Rectal smooth muscle tissue (tissue), 1 donor: ENCODE results near the gene PIGK.

Experiments used
- H3K27ac ChIP-seq: one replicate; pipeline ENCODE4 v1.7.0; 2013; ENCODE audit warnings: low read depth, low read length, inconsistent platforms
- H3K27me3 ChIP-seq: one replicate; pipeline ENCODE4 v1.7.0; 2013; ENCODE audit warnings: low read length; ENCODE audit not compliant: control insufficient read depth, insufficient read depth
- H3K36me3 ChIP-seq: one replicate; pipeline ENCODE4 v1.7.0; 2013; ENCODE audit warnings: low read length; ENCODE audit not compliant: control insufficient read depth, insufficient read depth
- H3K4me1 ChIP-seq: one replicate; pipeline ENCODE4 v1.7.0; 2013; ENCODE audit warnings: low read length; ENCODE audit not compliant: control insufficient read depth, insufficient read depth
- H3K4me3 ChIP-seq: one replicate; pipeline ENCODE4 v1.7.0; 2013; ENCODE audit warnings: low read length
- H3K9ac ChIP-seq: one replicate; pipeline ENCODE4 v1.7.0; 2013; ENCODE audit warnings: low read length

The PIGK gene

DNA sequence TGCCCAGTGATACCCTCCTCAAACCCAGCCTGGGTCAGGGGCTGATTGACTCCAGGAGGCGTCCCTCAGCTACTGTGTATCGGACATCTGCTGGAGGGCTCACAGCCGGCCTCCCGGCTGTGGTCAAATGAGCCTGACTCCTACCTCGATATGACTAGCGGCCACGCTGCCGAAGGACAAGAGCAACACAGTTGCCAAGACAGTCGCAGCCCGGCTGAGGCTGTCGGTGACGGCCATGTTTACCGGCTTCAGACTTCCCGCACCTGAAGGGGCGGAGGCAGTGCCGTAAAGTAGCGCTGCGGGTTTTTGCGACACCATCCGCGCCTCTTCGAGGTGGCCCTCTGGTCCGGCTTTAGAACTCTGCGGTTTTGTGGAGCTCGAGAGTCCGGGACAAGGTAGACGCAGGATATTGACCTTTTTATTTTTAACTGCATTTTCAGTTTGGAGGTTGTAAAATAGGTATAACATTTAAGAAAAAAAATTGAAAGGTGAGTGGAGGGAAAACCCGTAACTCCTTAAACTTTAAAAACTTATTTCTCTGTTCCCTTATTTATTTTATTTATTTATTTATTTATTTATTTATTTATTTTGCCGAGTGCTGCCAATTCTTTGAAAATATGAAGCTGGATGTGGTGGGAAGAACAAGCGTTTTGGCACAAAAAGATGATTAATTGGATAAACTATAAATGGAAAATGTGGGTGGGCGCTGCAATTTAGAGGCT is at the start of gene PIGK:
PIGK (minus strand) TSS at position 265 of the 722 bp plus-strand sequence; CDS start at position 237, 28 bp downstream.
- Histone ChIP-seq H3K27ac (peak within 1 kb of the TSS; percentile 87), H3K36me3 (no peaks in the 10 kb centered on the region), H3K4me3 (peak within 1 kb of the TSS; percentile 98), H3K9ac (peak within 1 kb of the TSS; percentile 98), H3K27me3 (no peaks in the 10 kb centered on the region), H3K4me1 (peaks cover 5% of the 10 kb centered on the region)

DNA sequence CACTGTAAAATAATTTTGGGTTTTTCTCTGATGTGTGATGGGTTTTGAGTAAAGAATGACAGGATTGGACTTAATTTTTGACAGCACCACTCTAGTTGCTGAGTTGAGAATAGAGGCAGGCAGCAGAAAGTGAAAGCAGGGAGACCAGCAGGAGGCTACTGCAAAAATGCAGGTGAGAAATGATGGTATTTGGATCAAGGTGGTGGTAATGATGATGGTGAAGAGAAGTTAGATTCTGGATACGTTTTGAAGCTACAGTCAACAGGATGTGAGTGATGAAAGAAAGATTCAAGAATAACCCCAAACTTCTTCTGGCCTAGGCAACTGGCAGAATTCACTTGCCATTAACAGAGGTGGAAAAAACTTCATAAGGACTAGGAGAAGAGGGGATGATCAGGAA is 47.8 kb upstream of the PIGK start:
- H3K4me1 ChIP-seq: no peaks in the 10 kb centered on the region

DNA sequence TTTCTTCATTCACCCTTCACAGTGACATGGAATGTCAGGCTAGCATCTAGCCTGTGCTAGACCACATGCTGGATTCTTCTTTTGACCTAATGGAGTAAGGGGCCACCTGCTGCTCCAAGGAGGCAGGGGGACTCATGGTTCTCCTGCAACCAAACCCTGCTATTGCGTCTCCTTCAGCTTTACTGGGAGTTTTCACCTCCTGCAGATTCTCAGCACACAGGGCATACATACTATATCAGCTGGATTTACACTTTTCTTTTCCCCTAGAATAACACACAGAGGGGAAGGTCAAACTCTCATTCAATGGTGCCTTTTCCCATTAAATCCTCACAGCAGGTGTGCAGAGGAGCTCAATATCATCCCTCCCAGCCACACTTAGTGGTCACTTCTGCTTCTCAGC is 46.0 kb upstream of the PIGK start:
- H3K27me3 ChIP-seq: no peaks in the 10 kb centered on the region
- no peak overlapping the region for H3K9ac ChIP-seq
- H3K36me3 ChIP-seq: no peaks in the 10 kb centered on the region
- H3K4me3 ChIP-seq: no peak overlapping the region
- no peak overlapping the region for H3K27ac ChIP-seq
- H3K4me1 ChIP-seq: no peaks in the 10 kb centered on the region

More for the DNA sequence above, 47.8 kb upstream of the PIGK start:
- H3K4me3 ChIP-seq: no peak overlapping the region
- H3K36me3 ChIP-seq: no peaks in the 10 kb centered on the region
- H3K27me3 ChIP-seq: no peaks in the 10 kb centered on the region
- H3K27ac ChIP-seq: no peak overlapping the region
- no peak overlapping the region for H3K9ac ChIP-seq

DNA sequence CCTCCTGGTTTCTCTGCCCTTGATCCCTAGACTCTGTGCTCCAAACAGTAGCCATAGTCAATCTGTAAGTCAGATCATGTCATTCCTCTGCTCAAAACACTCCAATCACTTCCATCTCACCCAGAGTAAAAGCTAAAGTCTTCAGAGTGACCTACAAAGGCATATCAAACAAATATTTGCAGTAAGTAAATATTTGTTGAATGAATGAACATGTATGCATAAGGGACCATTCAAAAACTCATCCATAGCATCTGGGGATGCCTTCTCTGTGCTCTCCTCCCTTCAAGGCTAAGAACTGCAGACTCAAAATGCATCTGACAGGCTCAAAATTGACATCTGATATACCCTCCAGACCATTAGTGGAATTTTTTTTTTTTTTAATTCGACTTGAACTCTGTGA is 44.5 kb upstream of the PIGK start:
- no peak overlapping the region for H3K9ac ChIP-seq
- no peak overlapping the region for H3K27ac ChIP-seq
- no peak overlapping the region for H3K4me3 ChIP-seq
- H3K36me3 ChIP-seq: no peaks in the 10 kb centered on the region
- no peaks in the 10 kb centered on the region for H3K27me3 ChIP-seq
- H3K4me1 ChIP-seq: no peaks in the 10 kb centered on the region

DNA sequence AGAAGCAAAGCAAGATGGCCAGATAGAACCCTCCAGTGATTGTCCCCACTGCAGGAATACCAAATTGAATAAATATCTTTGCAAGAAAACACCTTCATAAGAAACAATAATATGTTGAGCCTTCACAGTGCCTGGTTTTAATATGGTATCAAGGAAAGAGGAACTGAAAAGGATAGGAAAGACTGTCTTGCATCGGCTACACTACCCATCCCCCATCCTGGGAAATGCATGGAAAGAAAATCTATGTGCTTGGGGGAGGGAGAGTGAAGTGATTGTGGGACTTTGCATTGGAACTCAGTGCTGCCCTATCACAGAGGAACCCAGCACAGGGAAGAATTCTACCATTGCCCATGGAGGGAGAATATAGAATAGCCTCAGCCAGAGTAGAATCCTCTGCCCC is 34.0 kb upstream of the PIGK start:
- Histone ChIP-seq H3K36me3 (no peaks in the 10 kb centered on the region), H3K9ac (no peak overlapping the region), H3K27me3 (no peaks in the 10 kb centered on the region), H3K4me1 (no peaks in the 10 kb centered on the region), H3K27ac (no peak overlapping the region), H3K4me3 (no peak overlapping the region)

DNA sequence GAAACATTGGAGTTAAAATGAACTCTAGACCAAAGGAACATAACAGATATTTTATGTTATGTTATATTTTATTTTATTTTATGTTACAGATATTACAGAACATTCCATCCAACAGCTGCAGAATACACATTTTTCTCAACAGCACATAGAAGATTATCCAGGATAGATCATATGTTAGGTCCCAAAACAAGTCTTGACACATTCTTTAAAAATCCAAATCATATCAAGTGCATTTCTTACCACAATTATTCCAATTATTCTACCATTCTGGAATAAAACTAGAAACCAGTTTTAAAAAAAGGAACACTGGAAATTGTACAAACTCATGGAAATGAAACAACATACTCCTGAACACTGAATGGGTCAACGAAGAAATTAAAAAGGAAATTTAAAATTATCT is 30.9 kb upstream of the PIGK start:
- H3K27me3 ChIP-seq: no peaks in the 10 kb centered on the region
- H3K9ac ChIP-seq: no peak overlapping the region
- H3K4me3 ChIP-seq: no peak overlapping the region
- no peaks in the 10 kb centered on the region for H3K4me1 ChIP-seq
- H3K27ac ChIP-seq: no peak overlapping the region
- no peaks in the 10 kb centered on the region for H3K36me3 ChIP-seq

DNA sequence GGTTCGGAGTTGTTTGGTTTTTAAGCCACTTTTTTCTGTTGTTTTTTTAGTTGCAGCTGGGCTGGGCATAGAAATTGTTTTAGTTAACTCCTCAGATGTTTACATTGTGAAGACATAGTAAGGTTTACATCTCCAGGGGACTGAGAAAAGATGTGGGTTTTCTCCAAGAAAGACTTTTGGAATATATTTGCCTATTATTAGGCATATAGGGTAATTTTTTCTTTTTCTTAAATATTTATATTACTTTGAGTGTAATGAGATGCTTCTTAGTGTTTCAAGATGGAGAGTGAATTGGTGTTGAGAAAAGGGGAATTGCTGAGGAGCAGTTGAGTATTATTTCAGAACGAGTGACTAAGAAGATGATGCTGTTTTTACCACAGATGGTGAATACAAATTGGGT is 26.6 kb upstream of the PIGK start:
- Histone ChIP-seq H3K27me3 (no peaks in the 10 kb centered on the region), H3K36me3 (no peaks in the 10 kb centered on the region), H3K27ac (no peak overlapping the region), H3K4me1 (no peaks in the 10 kb centered on the region), H3K4me3 (no peak overlapping the region), H3K9ac (no peak overlapping the region)

DNA sequence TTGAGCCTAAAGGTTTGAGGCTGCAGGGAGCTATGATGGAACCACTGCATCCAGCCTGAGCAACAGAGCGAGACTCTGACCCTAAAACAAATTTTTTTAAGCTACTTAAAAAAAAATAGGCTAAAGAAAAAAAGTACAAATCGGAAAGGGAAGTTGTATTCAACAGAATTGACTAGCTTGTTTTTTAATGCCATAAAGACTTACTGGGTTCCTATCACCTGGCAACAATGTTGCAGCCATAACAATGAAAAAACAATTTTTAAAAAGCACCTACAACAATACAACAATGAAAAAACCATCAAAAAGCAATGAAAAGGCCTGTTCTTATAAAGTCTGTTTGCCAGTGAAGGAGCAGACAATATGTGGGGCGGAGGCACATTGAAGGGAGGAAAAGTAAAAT is 20.1 kb upstream of the PIGK start:
- no peak overlapping the region for H3K4me3 ChIP-seq
- H3K4me1 ChIP-seq: no peaks in the 10 kb centered on the region
- no peaks in the 10 kb centered on the region for H3K27me3 ChIP-seq
- no peaks in the 10 kb centered on the region for H3K36me3 ChIP-seq
- no peak overlapping the region for H3K9ac ChIP-seq
- no peak overlapping the region for H3K27ac ChIP-seq

DNA sequence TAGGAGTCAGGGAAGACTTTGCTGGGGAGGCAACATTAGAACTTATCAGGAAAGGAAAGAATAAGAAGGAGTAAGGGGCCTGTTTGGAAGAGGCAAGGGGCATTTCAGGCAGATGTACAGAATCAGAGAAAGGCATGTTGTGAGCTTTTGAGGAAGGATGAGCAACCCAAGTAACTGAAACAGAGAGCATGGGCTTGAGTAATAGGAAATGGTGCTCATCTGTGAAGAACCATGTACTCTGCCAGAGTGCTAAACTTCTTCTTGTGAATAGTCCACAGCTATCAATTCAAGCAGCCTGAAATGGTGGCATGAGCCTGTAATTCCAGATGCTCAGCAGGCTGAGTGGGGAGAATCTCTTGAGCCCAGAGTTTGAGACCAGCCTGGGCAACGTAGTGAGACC is 19.2 kb upstream of the PIGK start:
- Histone ChIP-seq H3K27me3 (no peaks in the 10 kb centered on the region), H3K27ac (no peak overlapping the region), H3K4me1 (no peaks in the 10 kb centered on the region), H3K36me3 (no peaks in the 10 kb centered on the region), H3K4me3 (no peak overlapping the region), H3K9ac (no peak overlapping the region)

DNA sequence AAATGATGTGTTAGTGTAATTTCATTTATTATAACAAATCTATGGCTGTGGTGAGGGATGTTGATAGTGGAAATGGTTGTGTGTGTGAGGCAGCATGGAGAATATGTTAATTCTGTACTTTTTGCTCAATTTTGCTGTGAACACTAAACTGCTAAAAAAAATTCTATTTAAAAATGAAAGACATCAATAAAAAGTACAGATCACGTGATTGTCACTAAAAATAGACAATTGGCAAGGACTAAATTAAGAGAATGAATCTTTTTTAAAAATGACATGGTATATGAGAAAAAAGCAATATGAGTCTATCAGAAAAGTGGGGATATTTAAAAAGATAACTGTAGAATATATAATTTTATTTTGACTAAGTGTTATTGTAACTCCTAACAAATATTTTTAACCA is 15.7 kb upstream of the PIGK start:
- Histone ChIP-seq H3K9ac (no peak overlapping the region), H3K27ac (no peak overlapping the region), H3K4me1 (no peaks in the 10 kb centered on the region), H3K27me3 (no peaks in the 10 kb centered on the region), H3K36me3 (no peaks in the 10 kb centered on the region), H3K4me3 (no peak overlapping the region)

DNA sequence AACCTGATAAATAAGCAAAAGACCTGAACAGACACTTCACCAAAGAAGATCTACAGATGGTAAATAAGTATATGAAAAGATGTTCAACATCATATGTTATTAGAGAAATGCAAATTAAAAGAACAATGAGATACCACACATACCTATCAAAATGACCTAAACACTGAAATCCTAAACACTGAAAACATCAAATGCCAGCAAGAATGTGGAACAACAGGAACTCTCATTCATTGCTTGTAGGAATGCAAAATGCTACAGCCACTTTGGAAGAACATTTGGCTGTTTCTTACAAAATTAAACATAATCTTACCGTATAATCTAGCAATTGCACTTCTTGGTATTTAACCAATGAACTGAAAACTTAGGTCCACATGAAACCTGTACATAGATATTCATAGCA is 14.9 kb upstream of the PIGK start:
- H3K27ac ChIP-seq: no peak overlapping the region
- no peak overlapping the region for H3K9ac ChIP-seq
- H3K4me1 ChIP-seq: no peaks in the 10 kb centered on the region
- no peaks in the 10 kb centered on the region for H3K36me3 ChIP-seq
- no peaks in the 10 kb centered on the region for H3K27me3 ChIP-seq
- H3K4me3 ChIP-seq: no peak overlapping the region

DNA sequence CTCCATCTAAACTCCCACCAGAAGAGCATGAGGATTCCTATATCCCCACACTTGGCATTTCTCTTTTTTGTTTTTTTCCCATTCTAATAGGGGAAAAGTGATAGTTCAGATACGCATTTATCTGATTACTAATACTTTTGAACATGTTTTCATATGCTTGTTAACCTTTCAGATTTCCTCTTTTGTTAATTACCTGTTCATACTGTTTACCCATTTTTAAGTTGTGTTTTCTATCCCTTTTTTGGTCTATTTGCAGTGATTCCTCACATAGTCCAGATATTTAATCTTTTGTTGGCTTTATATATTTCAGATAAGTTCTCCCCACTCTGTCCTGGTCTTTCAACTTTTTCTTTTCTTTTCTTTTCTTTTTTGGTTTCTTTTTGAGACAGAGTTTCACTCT is 13.6 kb upstream of the PIGK start:
- Histone ChIP-seq H3K36me3 (no peaks in the 10 kb centered on the region), H3K4me3 (no peak overlapping the region), H3K27ac (no peak overlapping the region), H3K27me3 (no peaks in the 10 kb centered on the region), H3K4me1 (no peaks in the 10 kb centered on the region), H3K9ac (no peak overlapping the region)

DNA sequence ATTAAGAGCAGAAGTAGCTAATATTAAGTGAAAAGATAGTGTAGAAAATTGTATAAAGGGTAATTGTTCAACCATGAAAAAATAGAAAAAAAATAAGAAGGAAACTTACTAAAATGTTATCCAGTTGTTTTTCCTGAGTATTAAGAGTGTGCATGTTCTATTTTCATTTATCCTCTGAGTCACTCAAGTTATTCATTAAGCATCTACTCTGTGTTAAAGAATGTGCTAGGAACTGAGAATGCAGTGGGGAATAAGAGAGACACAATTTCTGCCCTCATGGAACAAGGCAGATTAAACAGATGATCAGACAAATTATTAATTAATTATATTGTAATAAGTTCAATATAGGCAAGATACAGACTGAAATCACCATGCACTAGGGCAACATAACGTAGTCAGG is 10.8 kb upstream of the PIGK start:
- Histone ChIP-seq H3K27me3 (no peaks in the 10 kb centered on the region), H3K27ac (no peak overlapping the region), H3K9ac (no peak overlapping the region), H3K4me3 (no peak overlapping the region), H3K4me1 (no peaks in the 10 kb centered on the region), H3K36me3 (no peaks in the 10 kb centered on the region)
